Trophoblast cell (in vitro differentiated cells and primary cell): Measurements from ENCODE around the gene AGXT.

Source experiments
- DNase-seq, 2 donors: peaks; one replicate each; pipeline ENCODE4 v3.0.0-alpha.2; 2016
- H2AFZ ChIP-seq: 2 replicates; pipeline ENCODE4 v1.6.1; 2013; ENCODE audit warnings: low read length, moderate library complexity, mild to moderate bottlenecking; ENCODE audit not compliant: insufficient read depth, poor library complexity
- H2AK5ac ChIP-seq: 2 replicates; pipeline ENCODE4 v1.6.1; 2013; ENCODE audit warnings: mild to moderate bottlenecking, low read length
- H2BK120ac ChIP-seq: 2 replicates; pipeline ENCODE4 v1.6.1; 2013; ENCODE audit warnings: low read length, mild to moderate bottlenecking, moderate library complexity; ENCODE audit not compliant: insufficient read depth, poor library complexity
- H2BK12ac ChIP-seq: 2 replicates; pipeline ENCODE4 v1.6.1; 2013; ENCODE audit warnings: mild to moderate bottlenecking, low read length, moderate library complexity
- H2BK5ac ChIP-seq: 2 replicates; pipeline ENCODE4 v1.6.1; 2013; ENCODE audit warnings: low read length, low read depth, moderate library complexity, mild to moderate bottlenecking; ENCODE audit not compliant: poor library complexity
- H3K14ac ChIP-seq: 2 replicates; pipeline ENCODE4 v1.6.1; 2013; ENCODE audit warnings: mild to moderate bottlenecking, low read length
- H3K18ac ChIP-seq: 2 replicates; pipeline ENCODE4 v1.6.1; 2013; ENCODE audit warnings: mild to moderate bottlenecking, low read length
- H3K23ac ChIP-seq: 2 replicates; pipeline ENCODE4 v1.6.1; 2013; ENCODE audit warnings: low read length
- H3K27ac ChIP-seq: 2 replicates; pipeline ENCODE4 v1.5.1; 2013; ENCODE audit warnings: low read depth, mild to moderate bottlenecking, inconsistent platforms, low read length, moderate library complexity
- H3K27me3 ChIP-seq: 2 replicates; pipeline ENCODE4 v1.6.1; 2013; ENCODE audit warnings: inconsistent platforms, mild to moderate bottlenecking, low read length, moderate library complexity; ENCODE audit not compliant: insufficient read depth
- H3K36me3 ChIP-seq, 2 experiments: 1 replicate in 1 of 2; 2 replicates in 1 of 2; pipeline ENCODE4 v1.6.1; 2013; ENCODE audit warnings: low read length in 2 of 2, mild to moderate bottlenecking in 2 of 2, moderate library complexity in 1 of 2; ENCODE audit not compliant: insufficient read depth in 2 of 2, control insufficient read depth in 1 of 2
- H3K4ac ChIP-seq: 2 replicates; pipeline ENCODE4 v1.6.1; 2013; ENCODE audit warnings: low read depth, mild to moderate bottlenecking, low read length, moderate library complexity
- H3K4me1 ChIP-seq, 2 experiments: 1 replicate in 1 of 2; 2 replicates in 1 of 2; pipeline ENCODE4 v1.6.1; 2013; ENCODE audit warnings: low read length in 2 of 2, mild to moderate bottlenecking in 2 of 2, moderate library complexity in 1 of 2; ENCODE audit not compliant: insufficient read depth in 2 of 2, control insufficient read depth in 1 of 2
- H3K4me2 ChIP-seq: 2 replicates; pipeline ENCODE4 v1.6.1; 2013; ENCODE audit warnings: inconsistent platforms, mild to moderate bottlenecking, low read length, moderate library complexity
- H3K4me3 ChIP-seq: 2 replicates; pipeline ENCODE4 v1.5.1; 2013; ENCODE audit warnings: mild to moderate bottlenecking, low read depth, low read length, inconsistent platforms
- H3K79me1 ChIP-seq: one replicate; pipeline ENCODE4 v1.6.1; 2013; ENCODE audit warnings: low read length
- H3K79me2 ChIP-seq: 2 replicates; pipeline ENCODE4 v1.6.1; 2013; ENCODE audit warnings: low read length, mild to moderate bottlenecking; ENCODE audit not compliant: control insufficient read depth, insufficient read depth, poor library complexity
- H3K9ac ChIP-seq: 2 replicates; pipeline ENCODE4 v1.6.1; 2013; ENCODE audit warnings: mild to moderate bottlenecking, low read length
- H3K9me3 ChIP-seq: 2 replicates; pipeline ENCODE4 v1.6.1; 2013; ENCODE audit warnings: low read depth, mild to moderate bottlenecking, control low read depth, inconsistent platforms, low read length; ENCODE audit not compliant: insufficient read depth
- H4K12ac ChIP-seq: 2 replicates; pipeline ENCODE4 v1.6.1; 2013; ENCODE audit warnings: low read depth, mild to moderate bottlenecking, low read length, moderate library complexity
- H4K8ac ChIP-seq: 2 replicates; pipeline ENCODE4 v1.6.1; 2013; ENCODE audit warnings: low read depth, mild to moderate bottlenecking, low read length, moderate library complexity
- H4K91ac ChIP-seq: one replicate; pipeline ENCODE4 v1.6.1; 2013; ENCODE audit warnings: low read depth, mild to moderate bottlenecking, low read length, moderate library complexity
- WGBS: extraction: QIAGEN DNeasy Blood & Tissue Kit; methylation state at CpG from one replicate; pipeline ENCODE4 v1.1.7; 2013; ENCODE audit warnings: missing lambda C conversion rate; ENCODE audit not compliant: insufficient read length, insufficient coverage; ENCODE audit errors: extremely low coverage; 5-methylcytosine and 5-hydroxymethylcytosine counted together

The AGXT gene

GRCh38 chr2:240886023-240886565 is 17.5 kb downstream of the AGXT start:
- Histone ChIP-seq H3K14ac (no peak overlapping the region), H3K36me3 (no peaks in the 10 kb centered on the region), H3K18ac (no peak overlapping the region)

GRCh38 chr2:240886678-240887609 is 18.3 kb downstream of the AGXT start:
- no peak overlapping the region for H2BK120ac ChIP-seq
- H3K36me3 ChIP-seq, result no peaks in the 10 kb centered on the region
- H3K14ac ChIP-seq, result no peak overlapping the region
- no peaks in the 10 kb centered on the region for H3K27me3 ChIP-seq
- H2BK12ac ChIP-seq, result no peak overlapping the region
- no peak for DNase-seq
- H3K27ac ChIP-seq, result no peak overlapping the region
- no peak overlapping the region for H3K4ac ChIP-seq
- H2AFZ ChIP-seq, result no peak overlapping the region
- no peaks in the 10 kb centered on the region for H3K79me1 ChIP-seq
- H2BK5ac ChIP-seq, result no peak overlapping the region
- H3K23ac ChIP-seq, result no peak overlapping the region
- no peak overlapping the region for H3K9ac ChIP-seq
- H3K4me3 ChIP-seq, result no peak overlapping the region
- no peak overlapping the region for H4K8ac ChIP-seq
- H2AK5ac ChIP-seq, result no peak overlapping the region
- H3K4me1 ChIP-seq, result peaks cover 12 to 13% of the 10 kb centered on the region in 2 experiments
- no peak overlapping the region for H4K91ac ChIP-seq
- peaks cover 4% of the 10 kb centered on the region for H3K9me3 ChIP-seq
- no peak overlapping the region for H4K12ac ChIP-seq
- no peak overlapping the region for H3K18ac ChIP-seq
- no CpG with 5 or more reads among the region's 18 CpGs for WGBS
- H3K79me2 ChIP-seq, result no peaks in the 10 kb centered on the region
- no peak overlapping the region for H3K4me2 ChIP-seq

More at GRCh38 chr2:240886023-240886565, 17.5 kb downstream of the AGXT start:
- H2BK5ac ChIP-seq, result no peak overlapping the region
- peaks cover 4% of the 10 kb centered on the region for H3K9me3 ChIP-seq
- DNase-seq, result no peak
- H3K79me1 ChIP-seq, result no peaks in the 10 kb centered on the region
- H4K12ac ChIP-seq, result no peak overlapping the region
- no peaks in the 10 kb centered on the region for H3K27me3 ChIP-seq
- H3K4me2 ChIP-seq, result no peak overlapping the region
- H3K79me2 ChIP-seq, result no peaks in the 10 kb centered on the region
- H3K4me1 ChIP-seq, result peaks cover 12 to 13% of the 10 kb centered on the region in 2 experiments
- no peak overlapping the region for H3K23ac ChIP-seq
- H3K9ac ChIP-seq, result no peak overlapping the region
- no peak overlapping the region for H2AFZ ChIP-seq
- H4K91ac ChIP-seq, result no peak overlapping the region
- no CpG with 5 or more reads among the region's 5 CpGs for WGBS
- H3K4me3 ChIP-seq, result no peak overlapping the region
- H3K27ac ChIP-seq, result no peak overlapping the region
- no peak overlapping the region for H3K4ac ChIP-seq
- no peak overlapping the region for H2BK12ac ChIP-seq
- no peak overlapping the region for H4K8ac ChIP-seq
- no peak overlapping the region for H2AK5ac ChIP-seq
- no peak overlapping the region for H2BK120ac ChIP-seq

GRCh38 chr2:240887631-240888030 is 19.0 kb downstream of the AGXT start:
- H3K18ac ChIP-seq, result no peak overlapping the region
- peaks cover 4% of the 10 kb centered on the region for H3K9me3 ChIP-seq
- H3K36me3 ChIP-seq, result no peaks in the 10 kb centered on the region
- no peak overlapping the region for H2AFZ ChIP-seq
- no peaks in the 10 kb centered on the region for H3K27me3 ChIP-seq
- H2BK12ac ChIP-seq, result no peak overlapping the region
- no peak overlapping the region for H3K27ac ChIP-seq
- peaks cover 12 to 13% of the 10 kb centered on the region in 2 experiments for H3K4me1 ChIP-seq
- H2BK120ac ChIP-seq, result no peak overlapping the region
- H3K4me3 ChIP-seq, result no peak overlapping the region
- no peak overlapping the region for H3K4ac ChIP-seq
- H3K79me1 ChIP-seq, result no peaks in the 10 kb centered on the region
- no peak overlapping the region for H4K8ac ChIP-seq
- WGBS, result no CpG with 5 or more reads among the region's 4 CpGs
- H3K14ac ChIP-seq, result no peak overlapping the region
- DNase-seq, result no peak
- no peak overlapping the region for H3K23ac ChIP-seq
- H3K9ac ChIP-seq, result no peak overlapping the region
- no peak overlapping the region for H2BK5ac ChIP-seq
- H3K4me2 ChIP-seq, result no peak overlapping the region
- H4K12ac ChIP-seq, result no peak overlapping the region
- H2AK5ac ChIP-seq, result no peak overlapping the region
- H4K91ac ChIP-seq, result no peak overlapping the region
- no peaks in the 10 kb centered on the region for H3K79me2 ChIP-seq

- H3K36me3 ChIP-seq, result no peaks in the 10 kb centered on the region
- no peak overlapping the region for H2AFZ ChIP-seq
- DNase-seq, result no peak
- H3K79me1 ChIP-seq, result no peaks in the 10 kb centered on the region
- no peak overlapping the region for H4K12ac ChIP-seq
- no peak overlapping the region for H2AK5ac ChIP-seq
- peaks cover 4% of the 10 kb centered on the region for H3K9me3 ChIP-seq
- H2BK120ac ChIP-seq, result no peak overlapping the region
- H3K9ac ChIP-seq, result no peak overlapping the region
- no peaks in the 10 kb centered on the region for H3K79me2 ChIP-seq
- WGBS, result no CpG with 5 or more reads among the region's 37 CpGs
- H3K4me1 ChIP-seq, result peaks cover 16 to 18% of the 10 kb centered on the region in 2 experiments
- H2BK5ac ChIP-seq, result no peak overlapping the region
- no peak overlapping the region for H4K91ac ChIP-seq
- no peak overlapping the region for H2BK12ac ChIP-seq
- H3K4me3 ChIP-seq, result no peak overlapping the region
- no peak overlapping the region for H3K4me2 ChIP-seq
- H3K27ac ChIP-seq, result no peak overlapping the region
- no peaks in the 10 kb centered on the region for H3K27me3 ChIP-seq
- H3K4ac ChIP-seq, result no peak overlapping the region
- H3K23ac ChIP-seq, result no peak overlapping the region
- H4K8ac ChIP-seq, result no peak overlapping the region
- H3K18ac ChIP-seq, result no peak overlapping the region
- no peak overlapping the region for H3K14ac ChIP-seq
Observed at GRCh38 chr2:240888130-240888889, 19.7 kb downstream of the AGXT start.
